ENCODE measurements around the gene ME3.
A peak's percentile ranks its signal among the peaks of the same experiment; 100 is the strongest.
"Not testable (repeated sequence)": the region's sequence is repeated elsewhere in the genome, so short reads cannot be mapped to it uniquely, and the experiment has no call there.

ME3 gene

GRCh38 chr11:86440305-86440716 lies 232.1 kb downstream of the ME3 start:
- peaks cover 42% of the 10 kb centered on the region for H3K4me1 Mint-ChIP-seq (ENCODE audit: low read depth)
- H3K9me3 Mint-ChIP-seq = no peaks in the 10 kb centered on the region
- no peaks in the 10 kb centered on the region for H3K27me3 Mint-ChIP-seq
- no peaks in the 10 kb centered on the region for H3K36me3 Mint-ChIP-seq (ENCODE audit: low read depth)
- no peak overlapping the region for H3K27ac Mint-ChIP-seq
- no peak for DNase-seq
- no peak overlapping the region for H3K4me3 Mint-ChIP-seq

GRCh38 chr11:86438685-86439084 lies 233.7 kb downstream of the ME3 start:
- Mint-ChIP-seq H3K4me1 (ENCODE audit: low read depth) (peaks cover 26% of the 10 kb centered on the region), H3K27ac (no peak overlapping the region), H3K36me3 (ENCODE audit: low read depth) (no peaks in the 10 kb centered on the region), H3K27me3 (no peaks in the 10 kb centered on the region), H3K4me3 (no peak overlapping the region), H3K9me3 (no peaks in the 10 kb centered on the region)
- no peak for DNase-seq

- H3K36me3 Mint-ChIP-seq (ENCODE audit: low read depth) = peaks cover 3% of the 10 kb centered on the region
- H3K27me3 Mint-ChIP-seq = no peaks in the 10 kb centered on the region
- no peak overlapping the region for H3K4me3 Mint-ChIP-seq
- H3K27ac Mint-ChIP-seq = no peak overlapping the region
- peaks cover 5% of the 10 kb centered on the region for H3K4me1 Mint-ChIP-seq (ENCODE audit: low read depth)
- DNase-seq = no peak
- H3K9me3 Mint-ChIP-seq = no peaks in the 10 kb centered on the region
These were observed 236.7 kb downstream of the ME3 start for GRCh38 chr11:86435711-86436110.

- not testable (repeated sequence) for H3K27me3 Mint-ChIP-seq; H3K27ac Mint-ChIP-seq; H3K36me3 Mint-ChIP-seq (ENCODE audit: low read depth); H3K4me3 Mint-ChIP-seq; DNase-seq; H3K4me1 Mint-ChIP-seq (ENCODE audit: low read depth); H3K9me3 Mint-ChIP-seq
These were observed 238.9 kb downstream of the ME3 start for GRCh38 chr11:86433361-86434095.

GRCh38 chr11:86431258-86431657 lies 241.2 kb downstream of the ME3 start:
- no peak overlapping the region for H3K27ac Mint-ChIP-seq
- peak overlapping the region; percentile 47 for H3K4me3 Mint-ChIP-seq

GRCh38 chr11:86427441-86427840 lies 245.0 kb downstream of the ME3 start:
- H3K9me3 Mint-ChIP-seq = peaks cover 13% of the 10 kb centered on the region
- peaks cover 3% of the 10 kb centered on the region for H3K36me3 Mint-ChIP-seq (ENCODE audit: low read depth)
- H3K4me1 Mint-ChIP-seq (ENCODE audit: low read depth) = no peaks in the 10 kb centered on the region
- H3K27me3 Mint-ChIP-seq = no peaks in the 10 kb centered on the region
- H3K4me3 Mint-ChIP-seq = no peak overlapping the region
- no peak for DNase-seq
- H3K27ac Mint-ChIP-seq = no peak overlapping the region

More at GRCh38 chr11:86431258-86431657, 241.2 kb downstream of the ME3 start:
- H3K36me3 Mint-ChIP-seq (ENCODE audit: low read depth) = peaks cover 3% of the 10 kb centered on the region
- H3K9me3 Mint-ChIP-seq = peaks cover 5% of the 10 kb centered on the region
- H3K4me1 Mint-ChIP-seq (ENCODE audit: low read depth) = no peaks in the 10 kb centered on the region
- H3K27me3 Mint-ChIP-seq = no peaks in the 10 kb centered on the region
- DNase-seq = no peak

- DNase-seq; H3K4me1 Mint-ChIP-seq (ENCODE audit: low read depth); H3K27ac Mint-ChIP-seq; H3K4me3 Mint-ChIP-seq; H3K27me3 Mint-ChIP-seq; H3K36me3 Mint-ChIP-seq (ENCODE audit: low read depth): not testable (repeated sequence)
- H3K9me3 Mint-ChIP-seq = peaks cover 13% of the 10 kb centered on the region
These were observed 248.9 kb downstream of the ME3 start for GRCh38 chr11:86423488-86423887.

GRCh38 chr11:86422371-86422770 lies 250.0 kb downstream of the ME3 start:
- Mint-ChIP-seq H3K27ac (no peak overlapping the region), H3K9me3 (peaks cover 13% of the 10 kb centered on the region), H3K4me1 (ENCODE audit: low read depth) (peaks cover 7% of the 10 kb centered on the region), H3K36me3 (ENCODE audit: low read depth) (no peaks in the 10 kb centered on the region), H3K4me3 (no peak overlapping the region), H3K27me3 (no peaks in the 10 kb centered on the region)
- no peak for DNase-seq

GRCh38 chr11:86421946-86422345 lies 250.5 kb downstream of the ME3 start:
- Mint-ChIP-seq H3K9me3 (peaks cover 13% of the 10 kb centered on the region), H3K4me3 (no peak overlapping the region), H3K36me3 (ENCODE audit: low read depth) (no peaks in the 10 kb centered on the region), H3K27me3 (no peaks in the 10 kb centered on the region), H3K27ac (no peak overlapping the region), H3K4me1 (ENCODE audit: low read depth) (peaks cover 7% of the 10 kb centered on the region)
- DNase-seq = no peak

- no peak for DNase-seq
- Mint-ChIP-seq H3K27me3 (no peaks in the 10 kb centered on the region), H3K4me3 (no peak overlapping the region), H3K27ac (peak overlapping the region; percentile 6), H3K4me1 (ENCODE audit: low read depth) (peaks cover 7% of the 10 kb centered on the region), H3K9me3 (no peaks in the 10 kb centered on the region), H3K36me3 (ENCODE audit: low read depth) (no peaks in the 10 kb centered on the region)
These were observed 253.5 kb downstream of the ME3 start for GRCh38 chr11:86418917-86419316.

- no peak for DNase-seq
- peaks cover 7% of the 10 kb centered on the region for H3K4me1 Mint-ChIP-seq (ENCODE audit: low read depth)
- no peak overlapping the region for H3K27ac Mint-ChIP-seq
- no peak overlapping the region for H3K4me3 Mint-ChIP-seq
- no peaks in the 10 kb centered on the region for H3K36me3 Mint-ChIP-seq (ENCODE audit: low read depth)
- H3K9me3 Mint-ChIP-seq = no peaks in the 10 kb centered on the region
- no peaks in the 10 kb centered on the region for H3K27me3 Mint-ChIP-seq
These were observed 253.9 kb downstream of the ME3 start for GRCh38 chr11:86418513-86418912.

GRCh38 chr11:86418106-86418505 lies 254.3 kb downstream of the ME3 start:
- H3K4me3 Mint-ChIP-seq = no peak overlapping the region
- DNase-seq = no peak
- H3K36me3 Mint-ChIP-seq (ENCODE audit: low read depth) = no peaks in the 10 kb centered on the region
- no peaks in the 10 kb centered on the region for H3K27me3 Mint-ChIP-seq
- peaks cover 7% of the 10 kb centered on the region for H3K4me1 Mint-ChIP-seq (ENCODE audit: low read depth)
- no peaks in the 10 kb centered on the region for H3K9me3 Mint-ChIP-seq
- no peak overlapping the region for H3K27ac Mint-ChIP-seq

- H3K9me3 Mint-ChIP-seq; DNase-seq; H3K27ac Mint-ChIP-seq; H3K4me1 Mint-ChIP-seq (ENCODE audit: low read depth); H3K27me3 Mint-ChIP-seq; H3K4me3 Mint-ChIP-seq; H3K36me3 Mint-ChIP-seq (ENCODE audit: low read depth): not testable (repeated sequence)
These were observed 255.5 kb downstream of the ME3 start for GRCh38 chr11:86416951-86417350.

- peaks cover 7% of the 10 kb centered on the region for H3K4me1 Mint-ChIP-seq (ENCODE audit: low read depth)
- no peaks in the 10 kb centered on the region for H3K36me3 Mint-ChIP-seq (ENCODE audit: low read depth)
- no peaks in the 10 kb centered on the region for H3K9me3 Mint-ChIP-seq
- H3K27ac Mint-ChIP-seq = no peak overlapping the region
- no peak overlapping the region for H3K4me3 Mint-ChIP-seq
- no peaks in the 10 kb centered on the region for H3K27me3 Mint-ChIP-seq
- no peak for DNase-seq
These were observed 255.9 kb downstream of the ME3 start for GRCh38 chr11:86416494-86416893.

GRCh38 chr11:86415026-86415425 lies 257.4 kb downstream of the ME3 start:
- no peak overlapping the region for H3K4me3 Mint-ChIP-seq
- H3K4me1 Mint-ChIP-seq (ENCODE audit: low read depth) = peaks cover 7% of the 10 kb centered on the region
- no peak overlapping the region for H3K27ac Mint-ChIP-seq
- H3K9me3 Mint-ChIP-seq = no peaks in the 10 kb centered on the region
- H3K27me3 Mint-ChIP-seq = no peaks in the 10 kb centered on the region
- H3K36me3 Mint-ChIP-seq (ENCODE audit: low read depth) = no peaks in the 10 kb centered on the region
- DNase-seq = no peak

GRCh38 chr11:86414032-86414431 lies 258.4 kb downstream of the ME3 start:
- H3K9me3 Mint-ChIP-seq = no peaks in the 10 kb centered on the region
- peaks cover 6% of the 10 kb centered on the region for H3K4me1 Mint-ChIP-seq (ENCODE audit: low read depth)
- H3K36me3 Mint-ChIP-seq (ENCODE audit: low read depth) = no peaks in the 10 kb centered on the region
- DNase-seq = no peak
- no peak overlapping the region for H3K4me3 Mint-ChIP-seq
- H3K27me3 Mint-ChIP-seq = no peaks in the 10 kb centered on the region
- H3K27ac Mint-ChIP-seq = no peak overlapping the region
